Right kidney (tissue), 1 donor: ENCODE results near the gene RAB44.
A peak's percentile ranks its signal among the peaks of the same experiment; 100 is the strongest.

ENCODE experiments used
- DNase-seq: peaks from one replicate; pipeline ENCODE4 v3.0.0-alpha.2; 2016

Gene RAB44

DNA sequence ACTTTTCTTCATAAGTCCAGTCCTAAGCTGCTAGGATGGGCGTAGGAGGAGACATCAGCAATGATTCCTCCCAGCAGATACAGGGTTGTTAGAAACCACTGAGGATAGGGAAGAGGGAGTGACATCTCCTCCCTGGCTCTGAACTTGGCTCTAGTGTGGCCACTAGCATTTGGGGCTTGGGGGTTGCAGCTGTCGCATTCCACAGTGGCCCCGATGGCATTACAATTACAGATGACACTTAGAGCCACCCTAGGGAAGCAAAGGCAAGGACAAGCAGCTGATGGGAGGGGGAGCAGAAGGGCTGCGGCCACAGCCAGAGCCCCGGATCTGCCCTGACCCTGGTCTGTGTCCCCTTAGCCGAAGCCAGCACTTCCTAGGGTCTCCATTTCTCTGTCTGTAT lies 28.6 kb upstream of the RAB44 start:
- no peak for DNase-seq

- DNase-seq = no peak
Observed at GRCh38 chr6:36670271-36670670, 27.4 kb upstream of the RAB44 start.

GRCh38 chr6:36671687-36672375 lies 25.8 kb upstream of the RAB44 start:
- DNase-seq = no peak

GRCh38 chr6:36673882-36674281 lies 23.7 kb upstream of the RAB44 start:
- no peak for DNase-seq

GRCh38 chr6:36674942-36675341 lies 22.7 kb upstream of the RAB44 start:
- DNase-seq = no peak

DNA sequence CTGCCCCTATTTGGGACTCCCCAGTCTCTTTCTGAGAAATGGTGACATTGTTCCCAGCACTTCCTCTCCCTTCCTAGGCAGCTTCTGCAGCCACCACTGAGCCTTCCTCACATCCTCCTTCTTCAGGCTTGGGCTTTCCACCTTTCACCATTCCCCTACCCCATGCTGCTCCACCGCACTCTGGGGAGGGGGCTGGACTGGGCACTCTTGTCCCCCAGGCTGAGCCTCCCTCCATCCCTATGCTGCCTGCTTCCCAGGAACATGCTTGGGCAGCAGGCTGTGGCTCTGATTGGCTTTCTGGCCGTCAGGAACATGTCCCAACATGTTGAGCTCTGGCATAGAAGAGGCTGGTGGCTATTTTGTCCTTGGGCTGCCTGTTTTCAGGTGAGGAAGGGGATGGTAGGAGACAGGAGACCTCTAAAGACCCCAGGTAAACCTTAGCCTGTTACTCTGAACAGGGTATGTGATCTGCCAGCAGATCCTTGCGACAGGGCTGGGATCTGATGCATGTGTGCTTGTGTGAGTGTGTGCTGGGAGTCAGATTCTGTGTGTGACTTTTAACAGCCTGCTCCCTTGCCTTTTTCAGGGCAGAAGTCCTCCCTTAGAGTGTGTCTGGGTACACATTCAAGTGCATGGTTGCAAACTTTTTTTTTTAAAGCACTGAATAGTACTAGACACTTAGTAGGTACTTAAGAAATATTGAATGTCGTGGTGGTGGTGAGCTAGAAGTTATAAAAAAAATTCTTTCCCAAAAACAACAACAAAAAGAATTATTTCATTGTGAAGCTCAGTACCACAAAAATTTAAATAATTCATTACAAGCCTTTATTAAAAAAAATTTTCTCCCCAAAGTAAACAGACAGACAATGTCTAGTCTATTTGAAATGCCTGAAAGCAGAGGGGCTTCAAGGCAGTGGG lies 21.2 kb upstream of the RAB44 start:
- DNase-seq = no peak

DNA sequence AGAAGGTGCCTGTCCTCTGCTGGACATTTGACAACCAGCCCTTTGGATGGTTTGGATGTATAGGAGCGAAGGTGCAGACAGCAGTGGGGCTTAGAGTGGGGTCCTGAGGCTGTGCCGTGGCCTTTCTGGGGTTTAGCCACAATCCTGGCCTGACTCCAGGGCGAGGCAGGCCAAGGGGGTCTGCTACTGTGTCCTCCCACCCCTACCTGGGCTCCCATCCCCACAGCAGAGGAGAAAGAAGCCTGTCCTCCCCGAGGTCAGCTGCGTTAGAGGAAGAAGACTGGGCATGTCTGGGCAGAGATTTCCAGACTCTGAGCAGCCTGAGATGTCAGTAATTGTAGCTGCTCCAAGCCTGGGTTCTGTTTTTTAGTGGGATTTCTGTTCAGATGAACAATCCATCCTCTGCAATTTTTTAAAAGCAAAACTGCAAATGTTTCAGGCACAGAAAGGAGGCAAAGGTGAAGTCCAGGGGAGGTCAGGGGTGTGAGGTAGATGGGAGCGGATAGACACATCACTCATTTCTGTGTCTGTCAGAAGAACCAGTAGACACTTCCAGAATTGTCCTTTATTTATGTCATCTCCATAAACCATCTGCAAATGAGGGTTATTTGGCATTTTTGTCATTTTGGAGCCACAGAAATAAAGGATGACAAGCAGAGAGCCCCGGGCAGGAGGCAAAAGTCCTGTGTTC lies 20.4 kb upstream of the RAB44 start:
- DNase-seq = no peak

DNA sequence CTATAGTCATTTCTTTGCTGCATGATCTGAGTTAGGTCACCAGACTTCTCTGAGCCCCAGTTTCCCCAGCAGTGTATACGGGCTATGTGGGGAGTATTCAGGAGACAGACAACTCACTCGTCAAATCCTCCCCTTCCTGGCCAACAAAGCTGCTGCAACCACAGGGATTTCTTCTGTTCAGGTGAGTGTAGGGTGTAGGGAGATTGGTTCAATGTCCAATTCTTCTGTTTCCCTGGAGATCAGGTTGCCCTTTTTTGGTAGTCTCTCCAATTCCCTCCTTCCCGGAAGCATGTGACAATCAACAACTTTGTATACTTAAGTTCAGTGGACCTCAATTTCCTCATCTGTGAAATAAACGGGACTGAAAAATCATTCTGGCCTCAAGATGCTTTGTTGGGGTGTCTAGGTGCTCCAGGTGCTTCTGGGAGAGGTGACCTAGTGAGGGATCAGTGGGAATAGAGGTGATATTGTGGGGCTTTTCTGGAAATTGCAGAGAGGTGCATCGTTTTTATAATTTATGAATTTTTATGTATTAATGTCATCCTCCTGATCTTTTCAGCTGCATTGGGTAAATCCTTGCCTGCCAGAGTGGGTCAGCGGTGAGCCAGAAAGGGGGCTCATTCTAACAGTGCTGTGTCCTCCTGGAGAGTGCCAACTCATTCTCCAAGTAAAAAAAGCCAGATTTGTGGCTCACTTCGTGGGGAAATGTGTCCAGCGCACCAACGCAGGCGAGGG lies 19.7 kb upstream of the RAB44 start:
- DNase-seq = no peak

DNA sequence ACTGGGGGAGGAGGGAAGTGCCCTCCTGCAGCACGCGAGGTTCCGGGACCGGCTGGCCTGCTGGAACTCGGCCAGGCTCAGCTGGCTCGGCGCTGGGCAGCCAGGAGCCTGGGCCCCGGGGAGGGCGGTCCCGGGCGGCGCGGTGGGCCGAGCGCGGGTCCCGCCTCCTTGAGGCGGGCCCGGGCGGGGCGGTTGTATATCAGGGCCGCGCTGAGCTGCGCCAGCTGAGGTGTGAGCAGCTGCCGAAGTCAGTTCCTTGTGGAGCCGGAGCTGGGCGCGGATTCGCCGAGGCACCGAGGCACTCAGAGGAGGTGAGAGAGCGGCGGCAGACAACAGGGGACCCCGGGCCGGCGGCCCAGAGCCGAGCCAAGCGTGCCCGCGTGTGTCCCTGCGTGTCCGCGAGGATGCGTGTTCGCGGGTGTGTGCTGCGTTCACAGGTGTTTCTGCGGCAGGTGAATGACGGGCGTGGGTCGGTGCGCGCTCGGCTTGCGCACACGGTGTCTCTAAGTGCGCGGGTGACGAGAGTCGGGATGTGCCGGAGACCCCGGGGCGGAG lies 19.1 kb upstream of the RAB44 start, which contains the start of gene CDKN1A:
TSS of gene CDKN1A (plus strand) at position 227 of the 555 bp plus-strand sequence. CDS start 5,388 bp downstream, outside the sequence.
- peak; percentile 86 for DNase-seq

DNA sequence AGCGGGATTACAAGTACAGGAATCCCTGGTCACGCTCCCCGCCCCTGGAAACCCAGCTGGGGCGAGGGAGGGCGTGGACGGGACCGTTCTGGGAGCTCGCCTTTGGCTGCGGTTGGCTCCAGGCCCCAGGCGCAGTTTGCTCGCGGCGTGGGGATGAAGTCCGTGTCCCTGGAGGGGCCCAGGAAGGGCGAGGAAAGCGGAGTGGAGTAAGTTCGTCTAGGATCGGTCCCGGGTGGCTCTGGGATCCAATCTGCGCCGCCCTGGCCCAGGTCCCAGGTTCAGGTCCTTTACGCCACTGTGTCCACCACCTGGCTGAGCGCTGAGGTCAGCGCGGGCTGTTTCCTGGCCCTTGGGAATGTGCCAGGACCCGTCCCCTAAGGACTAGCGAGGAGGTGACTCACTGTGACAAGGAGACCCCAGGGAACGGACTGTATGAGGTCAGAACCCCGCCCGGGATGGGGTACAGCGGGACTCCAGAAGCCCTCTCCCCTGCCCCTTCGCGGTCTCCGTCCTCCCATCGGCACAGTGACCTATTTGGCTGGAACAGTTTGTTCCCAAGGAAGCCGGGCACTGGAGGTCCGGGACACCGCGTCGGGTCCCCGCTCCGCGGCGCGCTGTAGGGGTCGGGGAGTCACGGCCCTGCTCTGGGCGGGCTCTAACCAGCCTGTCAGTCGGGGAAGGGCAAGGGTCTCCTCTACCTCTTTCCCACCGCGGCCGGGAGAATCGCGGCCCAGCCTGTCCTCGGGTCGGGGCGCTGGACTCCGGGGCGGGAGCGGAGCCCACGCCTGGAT lies 18.4 kb upstream of the RAB44 start:
- DNase-seq = peak; percentile 81

DNA sequence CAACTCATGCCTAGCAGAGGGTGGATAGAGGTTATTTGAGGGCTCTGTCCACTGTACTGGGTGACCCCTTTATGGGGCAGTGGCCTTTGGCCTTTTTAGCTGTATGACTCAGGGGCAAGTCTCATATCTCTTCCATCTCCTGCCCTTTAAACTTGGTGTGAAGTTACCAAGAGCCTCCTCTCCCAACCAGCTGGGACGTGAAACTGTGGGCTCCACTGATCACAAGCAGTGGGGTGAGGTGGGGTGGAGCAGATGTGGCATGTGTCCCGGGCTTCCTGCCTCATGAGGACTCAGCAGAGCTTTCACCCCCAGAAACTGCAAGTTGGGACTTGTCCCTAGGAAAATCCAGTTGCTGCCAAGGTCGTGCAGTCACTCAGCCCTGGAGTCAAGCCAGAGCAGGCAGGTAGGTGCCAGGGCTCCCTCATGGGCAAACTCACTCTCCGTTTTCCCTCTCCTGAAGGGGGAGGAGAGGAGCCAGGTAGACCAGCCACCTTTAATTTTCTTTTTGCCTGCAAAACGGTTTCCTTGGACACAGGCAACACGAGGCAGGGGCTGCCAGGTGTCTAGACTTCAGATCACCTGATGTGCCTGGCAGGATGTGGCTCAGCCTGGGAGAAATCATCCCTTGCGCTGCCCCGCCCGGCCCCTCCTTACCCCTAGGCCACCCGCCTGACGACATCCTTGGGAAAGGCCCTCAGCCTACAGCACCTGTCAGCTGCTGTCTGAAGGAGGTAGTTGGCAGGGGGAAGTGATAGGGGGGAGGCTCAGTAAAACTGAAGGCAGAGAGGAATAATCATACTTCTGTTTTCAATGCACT lies 15.1 kb upstream of the RAB44 start:
- DNase-seq = no peak

- no peak for DNase-seq
Observed at GRCh38 chr6:36683145-36683655, 14.4 kb upstream of the RAB44 start.

DNA sequence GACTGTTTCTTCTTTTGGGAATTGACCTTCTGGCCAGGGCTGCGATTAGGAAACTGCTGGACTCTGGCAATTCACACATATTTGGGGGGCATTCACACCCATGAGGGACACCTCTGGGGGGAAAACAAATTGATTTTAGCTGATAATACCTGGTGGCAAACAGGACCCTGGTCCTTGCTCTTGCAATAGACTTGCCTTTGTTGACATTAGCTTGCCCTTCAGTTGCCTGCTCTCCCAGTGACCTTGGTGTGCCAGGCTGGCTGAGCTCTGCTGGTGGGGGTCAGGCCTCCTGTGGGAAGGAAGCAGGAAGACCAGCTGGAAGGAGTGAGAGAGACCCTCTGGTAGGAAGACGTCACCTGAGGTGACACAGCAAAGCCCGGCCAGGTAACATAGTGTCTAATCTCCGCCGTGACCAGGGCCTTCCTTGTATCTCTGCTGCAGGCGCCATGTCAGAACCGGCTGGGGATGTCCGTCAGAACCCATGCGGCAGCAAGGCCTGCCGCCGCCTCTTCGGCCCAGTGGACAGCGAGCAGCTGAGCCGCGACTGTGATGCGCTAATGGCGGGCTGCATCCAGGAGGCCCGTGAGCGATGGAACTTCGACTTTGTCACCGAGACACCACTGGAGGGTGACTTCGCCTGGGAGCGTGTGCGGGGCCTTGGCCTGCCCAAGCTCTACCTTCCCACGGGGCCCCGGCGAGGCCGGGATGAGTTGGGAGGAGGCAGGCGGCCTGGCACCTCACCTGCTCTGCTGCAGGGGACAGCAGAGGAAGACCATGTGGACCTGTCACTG lies 13.8 kb upstream of the RAB44 start:
- DNase-seq = no peak

DNA sequence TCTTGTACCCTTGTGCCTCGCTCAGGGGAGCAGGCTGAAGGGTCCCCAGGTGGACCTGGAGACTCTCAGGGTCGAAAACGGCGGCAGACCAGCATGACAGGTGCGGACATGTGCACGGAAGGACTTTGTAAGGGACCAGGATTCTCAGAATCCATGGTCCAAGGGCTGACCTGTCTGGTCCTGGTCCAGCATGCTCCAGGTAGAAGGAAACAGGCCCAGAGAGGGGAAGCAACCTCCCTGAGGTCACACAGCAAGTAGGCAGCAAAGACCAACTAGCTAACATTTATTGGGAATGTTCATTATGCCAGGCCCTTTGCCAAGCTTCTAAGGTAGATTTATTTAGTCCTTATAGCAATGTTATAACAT lies 13.2 kb upstream of the RAB44 start:
- no peak for DNase-seq

- DNase-seq = no peak
Observed at GRCh38 chr6:36685166-36685924, 12.3 kb upstream of the RAB44 start.

- no peak for DNase-seq
Observed at GRCh38 chr6:36685926-36686667, 11.5 kb upstream of the RAB44 start.

GRCh38 chr6:36686668-36687513 lies 10.7 kb upstream of the RAB44 start:
- DNase-seq = no peak
